Liver (tissue), 9 donors: ENCODE results near the gene SMYD3. TPM values are rescaled to one million over a fixed set of nuclear protein-coding genes. Genes with fewer than 3 reads are reported as not detected.

Source experiments
- DNase-seq: peaks from one replicate; pipeline ENCODE4 v3.0.0-alpha.2; 2017; ENCODE audit warnings: low spot score
- H3K27ac ChIP-seq, 2 donors: one replicate each; pipeline ENCODE4 v1.7.0; 2013; ENCODE audit warnings: inconsistent platforms in 2 of 2, low read length in 2 of 2, control low read depth in 1 of 2, low read depth in 1 of 2, mild to moderate bottlenecking in 1 of 2
- H3K27me3 ChIP-seq, 4 donors: one replicate each; pipeline versions ENCODE4 v1.6.1 to v1.7.0; 2013; ENCODE audit warnings: low read length in 3 of 4, inconsistent platforms in 1 of 4, mild to moderate bottlenecking in 1 of 4, moderate library complexity in 1 of 4; ENCODE audit not compliant: control insufficient read depth in 4 of 4, insufficient read depth in 4 of 4
- H3K36me3 ChIP-seq, 4 donors: one replicate each; pipeline versions ENCODE4 v1.6.1 to v1.7.0; 2013; ENCODE audit warnings: low read length in 3 of 4, mild to moderate bottlenecking in 3 of 4, low read depth in 1 of 4, moderate library complexity in 1 of 4; ENCODE audit not compliant: control insufficient read depth in 4 of 4, insufficient read depth in 3 of 4
- H3K4me1 ChIP-seq, 4 donors: one replicate each; pipeline versions ENCODE4 v1.6.1 to v1.7.0; 2013; ENCODE audit warnings: low read length in 3 of 4, mild to moderate bottlenecking in 3 of 4, moderate library complexity in 1 of 4; ENCODE audit not compliant: control insufficient read depth in 4 of 4, insufficient read depth in 4 of 4
- H3K4me3 ChIP-seq, 3 donors: one replicate each; pipeline versions ENCODE4 v1.6.1 to v1.7.0; 2013; ENCODE audit warnings: low read length in 3 of 3, control low read depth in 1 of 3, low read depth in 1 of 3, mild to moderate bottlenecking in 1 of 3
- H3K9ac ChIP-seq, 2 donors: one replicate each; pipeline ENCODE4 v1.7.0; 2013; ENCODE audit warnings: low read length in 2 of 2, mild to moderate bottlenecking in 2 of 2, moderate library complexity in 2 of 2, control low read depth in 1 of 2, low read depth in 1 of 2
- H3K9me3 ChIP-seq, 4 donors: one replicate each; pipeline versions ENCODE4 v1.6.1 to v1.7.0; 2013; ENCODE audit warnings: low read length in 3 of 4; ENCODE audit not compliant: control insufficient read depth in 4 of 4
- EGR1 ChIP-seq, 2 donors: IDR thresholded peaks; 2 replicates each; pipeline ENCODE4 v1.6.1; 2016 to 2018; ENCODE audit warnings: antibody characterized with exemption in 2 of 2, low read depth in 2 of 2
- FOXA1 ChIP-seq: IDR thresholded peaks from 2 replicates; pipeline ENCODE4 v1.6.1; 2016; ENCODE audit warnings: antibody characterized with exemption
- FOXA2 ChIP-seq: IDR thresholded peaks from 2 replicates; pipeline ENCODE4 v1.6.1; 2016; ENCODE audit warnings: antibody characterized with exemption
- GABPA ChIP-seq, 2 donors: IDR thresholded peaks in 1 of 2; conservative IDR thresholded peaks in 1 of 2; 2 replicates each; pipeline ENCODE4 v1.6.1; 2016; ENCODE audit warnings: antibody characterized with exemption in 2 of 2, mild to moderate bottlenecking in 1 of 2, moderate library complexity in 1 of 2
- HNF4A ChIP-seq, 2 donors: conservative IDR thresholded peaks; 2 replicates each; pipeline ENCODE4 v1.6.1; 2016; ENCODE audit warnings: antibody characterized with exemption in 2 of 2, mild to moderate bottlenecking in 2 of 2
- HNF4G ChIP-seq: IDR thresholded peaks from 2 replicates; pipeline ENCODE4 v1.6.1; 2016; ENCODE audit warnings: antibody characterized with exemption
- JUND ChIP-seq, 2 donors: IDR thresholded peaks; 2 replicates each; pipeline ENCODE4 v1.6.1; 2016; ENCODE audit warnings: antibody characterized with exemption in 2 of 2
- NR2F2 ChIP-seq: IDR thresholded peaks from 2 replicates; pipeline ENCODE4 v1.6.1; 2016; ENCODE audit warnings: antibody characterized with exemption
- RAD21 ChIP-seq, 2 donors: IDR thresholded peaks; 2 replicates each; pipeline ENCODE4 v1.6.1; 2016; ENCODE audit warnings: antibody characterized with exemption in 2 of 2, mild to moderate bottlenecking in 2 of 2
- RXRA ChIP-seq, 2 donors: IDR thresholded peaks; 2 replicates each; pipeline ENCODE4 v1.6.1; 2017 to 2018; ENCODE audit warnings: antibody characterized with exemption in 2 of 2, mild to moderate bottlenecking in 1 of 2
- SP1 ChIP-seq: IDR thresholded peaks from 2 replicates; pipeline ENCODE4 v1.6.1; 2018; ENCODE audit warnings: antibody characterized with exemption, mild to moderate bottlenecking
- TAF1 ChIP-seq: conservative IDR thresholded peaks from 2 replicates; pipeline ENCODE4 v1.6.1; 2016; ENCODE audit warnings: antibody characterized with exemption, mild to moderate bottlenecking
- YY1 ChIP-seq: IDR thresholded peaks from 2 replicates; pipeline ENCODE4 v1.6.1; 2016; ENCODE audit warnings: antibody characterized with exemption, mild to moderate bottlenecking
- WGBS: extraction: QIAGEN DNeasy Blood & Tissue Kit; methylation state at CpG from one replicate; pipeline ENCODE4 v1.1.7; 2013; 5-methylcytosine and 5-hydroxymethylcytosine counted together
- polyA plus RNA-seq, 2 donors: library from polyadenylated mRNA; stranded (reverse) in 1 of 2; unstranded in 1 of 2; fragments of 200-250 nt in 1 of 2; fragments of >200 nt in 1 of 2; fragmentation: Nextera tagmentation in 1 of 2; extraction: Ambion mirVana in 1 of 2; gene quantifications; one replicate each; pipeline versions ENCODE4 v1.2.1 to v1.2.3, GENCODE V29; 2013 to 2015
- total RNA-seq, 2 donors: library from RNA; depleted of rRNA; stranded (reverse); fragments of >200 nt; gene quantifications; one replicate each; pipeline ENCODE4 v1.2.3, GENCODE V29; 2014
- TF ChIP-seq, protein P1 (sequence below): IDR thresholded peaks from 2 replicates; pipeline ENCODE4 v1.6.1; 2016; ENCODE audit warnings: antibody characterized with exemption
- TF ChIP-seq, protein P2 (sequence below): fragments of 150-350 bp; IDR thresholded peaks from 2 replicates; pipeline ENCODE4 v1.5.1; 2017; ENCODE audit warnings: improper control_type of control experiment, low read depth, low read length; ENCODE audit not compliant: missing input control
- TF ChIP-seq, protein P3 (sequence below): IDR thresholded peaks from 2 replicates; pipeline ENCODE4 v1.6.1; 2016; ENCODE audit warnings: antibody characterized with exemption
- TF ChIP-seq, protein P4 (sequence below): IDR thresholded peaks from 2 replicates; pipeline ENCODE4 v1.6.1; 2016; ENCODE audit warnings: antibody characterized with exemption, mild to moderate bottlenecking
- TF ChIP-seq, protein P5 (sequence below): IDR thresholded peaks from 2 replicates; pipeline ENCODE4 v1.6.1; 2016; ENCODE audit warnings: antibody characterized with exemption
- donor health status: healthy.
- donor health status: healthy.
- donor health status: healthy.
- donor health status: healthy.
- donor health status: healthy.

The SMYD3 gene
- total and polyA plus RNA-seq, 4 donors = 3.1 to 9.1 (median 8.0) TPM

DNA sequence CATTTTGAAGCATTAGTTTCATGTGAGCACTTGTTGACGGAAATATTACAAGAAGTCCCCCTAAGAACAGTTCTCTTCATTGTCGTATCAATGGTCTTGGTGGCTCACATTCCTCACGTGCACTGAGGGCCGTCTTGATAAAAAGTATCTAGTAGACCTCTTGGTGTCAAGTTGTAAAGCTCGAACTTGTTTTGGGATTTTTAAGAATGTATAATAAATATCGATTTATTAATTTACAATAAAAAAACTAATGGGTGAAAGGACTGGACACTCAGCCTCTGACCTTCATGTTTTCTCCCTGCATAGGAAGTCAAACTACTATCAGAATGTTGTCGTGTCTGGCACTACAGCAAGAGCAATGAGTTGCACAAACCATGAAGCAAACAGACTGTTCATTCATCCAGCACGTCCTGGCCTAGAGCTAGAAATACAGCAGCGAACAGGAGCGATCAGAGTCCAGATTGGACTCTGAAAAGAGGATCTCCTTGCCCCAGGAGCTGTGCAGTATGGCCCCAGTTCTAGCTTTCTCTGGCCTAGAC lies 319.2 kb downstream of the SMYD3 start:
- DNase-seq = no peak
- TF ChIP-seq YY1 = no peak
- no peak for TF ChIP-seq EGR1 (IDR thresholded peaks at IDR 0.05; ENCODE audit: low read depth in 2 of 2)
- no peak for TF ChIP-seq FOXA2
- no peak for TF ChIP-seq RAD21 (IDR thresholded peaks at IDR 0.05)
- no peaks in the 10 kb centered on the region for H3K9me3 ChIP-seq
- WGBS = 86% methylated on average over 10 of the region's 10 CpGs
- no peaks in the 10 kb centered on the region for H3K27me3 ChIP-seq
- H3K4me3 ChIP-seq = no peak overlapping the region
- no peaks in the 10 kb centered on the region for H3K4me1 ChIP-seq
- H3K9ac ChIP-seq = no peak overlapping the region
- H3K36me3 ChIP-seq = no peaks in the 10 kb centered on the region
- H3K27ac ChIP-seq = no peak overlapping the region

DNA sequence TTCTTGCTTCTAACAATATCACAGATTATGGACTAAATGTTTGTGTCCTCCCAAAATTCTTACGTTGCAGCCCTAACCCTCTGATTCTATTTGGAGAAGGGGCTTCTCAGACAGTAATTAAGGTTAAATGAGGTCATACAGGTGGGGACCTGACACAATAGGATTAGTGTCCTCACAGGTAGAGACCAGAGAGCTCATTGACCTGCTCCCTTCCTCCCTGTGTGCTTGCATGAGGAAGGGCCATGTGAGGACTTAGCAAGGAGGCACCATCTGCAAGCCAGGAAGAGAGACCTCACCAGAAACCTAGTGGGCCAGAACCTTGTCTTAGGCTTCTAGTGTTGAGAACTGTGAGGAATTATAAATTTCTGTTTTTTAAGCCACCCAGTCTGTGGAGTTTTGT lies 322.6 kb downstream of the SMYD3 start:
- WGBS = 94% methylated on average over 1 of the region's 1 CpG
- Histone ChIP-seq H3K27me3 (no peaks in the 10 kb centered on the region), H3K27ac (no peak overlapping the region), H3K4me1 (no peaks in the 10 kb centered on the region), H3K9me3 (no peaks in the 10 kb centered on the region), H3K36me3 (no peaks in the 10 kb centered on the region), H3K4me3 (no peak overlapping the region), H3K9ac (no peak overlapping the region)
- no peak for DNase-seq
- no peak for TF ChIP-seq FOXA2
- no peak for TF ChIP-seq JUND (IDR thresholded peaks at IDR 0.05)
- no peak for TF ChIP-seq EGR1 (IDR thresholded peaks at IDR 0.05; ENCODE audit: low read depth in 2 of 2)
- TF ChIP-seq SP1 = no peak
- TF ChIP-seq, protein P1, sequence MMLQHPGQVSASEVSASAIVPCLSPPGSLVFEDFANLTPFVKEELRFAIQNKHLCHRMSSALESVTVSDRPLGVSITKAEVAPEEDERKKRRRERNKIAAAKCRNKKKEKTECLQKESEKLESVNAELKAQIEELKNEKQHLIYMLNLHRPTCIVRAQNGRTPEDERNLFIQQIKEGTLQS = no peak
- TF ChIP-seq, protein P2, sequence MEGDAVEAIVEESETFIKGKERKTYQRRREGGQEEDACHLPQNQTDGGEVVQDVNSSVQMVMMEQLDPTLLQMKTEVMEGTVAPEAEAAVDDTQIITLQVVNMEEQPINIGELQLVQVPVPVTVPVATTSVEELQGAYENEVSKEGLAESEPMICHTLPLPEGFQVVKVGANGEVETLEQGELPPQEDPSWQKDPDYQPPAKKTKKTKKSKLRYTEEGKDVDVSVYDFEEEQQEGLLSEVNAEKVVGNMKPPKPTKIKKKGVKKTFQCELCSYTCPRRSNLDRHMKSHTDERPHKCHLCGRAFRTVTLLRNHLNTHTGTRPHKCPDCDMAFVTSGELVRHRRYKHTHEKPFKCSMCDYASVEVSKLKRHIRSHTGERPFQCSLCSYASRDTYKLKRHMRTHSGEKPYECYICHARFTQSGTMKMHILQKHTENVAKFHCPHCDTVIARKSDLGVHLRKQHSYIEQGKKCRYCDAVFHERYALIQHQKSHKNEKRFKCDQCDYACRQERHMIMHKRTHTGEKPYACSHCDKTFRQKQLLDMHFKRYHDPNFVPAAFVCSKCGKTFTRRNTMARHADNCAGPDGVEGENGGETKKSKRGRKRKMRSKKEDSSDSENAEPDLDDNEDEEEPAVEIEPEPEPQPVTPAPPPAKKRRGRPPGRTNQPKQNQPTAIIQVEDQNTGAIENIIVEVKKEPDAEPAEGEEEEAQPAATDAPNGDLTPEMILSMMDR = no peak
- TF ChIP-seq HNF4A (conservative IDR thresholded peaks at IDR 0.05) = no peak
- no peak for TF ChIP-seq YY1
- no peak for TF ChIP-seq GABPA (IDR thresholded peaks at IDR 0.05 in 1 of 2, conservative IDR thresholded peaks at IDR 0.05 in 1 of 2)
- no peak for TF ChIP-seq RXRA (IDR thresholded peaks at IDR 0.05)
- no peak for TF ChIP-seq HNF4G
- TF ChIP-seq NR2F2 = no peak
- TF ChIP-seq, protein P3, sequence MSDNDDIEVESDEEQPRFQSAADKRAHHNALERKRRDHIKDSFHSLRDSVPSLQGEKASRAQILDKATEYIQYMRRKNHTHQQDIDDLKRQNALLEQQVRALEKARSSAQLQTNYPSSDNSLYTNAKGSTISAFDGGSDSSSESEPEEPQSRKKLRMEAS = no peak
- TF ChIP-seq TAF1 = no peak
- TF ChIP-seq, protein P4, sequence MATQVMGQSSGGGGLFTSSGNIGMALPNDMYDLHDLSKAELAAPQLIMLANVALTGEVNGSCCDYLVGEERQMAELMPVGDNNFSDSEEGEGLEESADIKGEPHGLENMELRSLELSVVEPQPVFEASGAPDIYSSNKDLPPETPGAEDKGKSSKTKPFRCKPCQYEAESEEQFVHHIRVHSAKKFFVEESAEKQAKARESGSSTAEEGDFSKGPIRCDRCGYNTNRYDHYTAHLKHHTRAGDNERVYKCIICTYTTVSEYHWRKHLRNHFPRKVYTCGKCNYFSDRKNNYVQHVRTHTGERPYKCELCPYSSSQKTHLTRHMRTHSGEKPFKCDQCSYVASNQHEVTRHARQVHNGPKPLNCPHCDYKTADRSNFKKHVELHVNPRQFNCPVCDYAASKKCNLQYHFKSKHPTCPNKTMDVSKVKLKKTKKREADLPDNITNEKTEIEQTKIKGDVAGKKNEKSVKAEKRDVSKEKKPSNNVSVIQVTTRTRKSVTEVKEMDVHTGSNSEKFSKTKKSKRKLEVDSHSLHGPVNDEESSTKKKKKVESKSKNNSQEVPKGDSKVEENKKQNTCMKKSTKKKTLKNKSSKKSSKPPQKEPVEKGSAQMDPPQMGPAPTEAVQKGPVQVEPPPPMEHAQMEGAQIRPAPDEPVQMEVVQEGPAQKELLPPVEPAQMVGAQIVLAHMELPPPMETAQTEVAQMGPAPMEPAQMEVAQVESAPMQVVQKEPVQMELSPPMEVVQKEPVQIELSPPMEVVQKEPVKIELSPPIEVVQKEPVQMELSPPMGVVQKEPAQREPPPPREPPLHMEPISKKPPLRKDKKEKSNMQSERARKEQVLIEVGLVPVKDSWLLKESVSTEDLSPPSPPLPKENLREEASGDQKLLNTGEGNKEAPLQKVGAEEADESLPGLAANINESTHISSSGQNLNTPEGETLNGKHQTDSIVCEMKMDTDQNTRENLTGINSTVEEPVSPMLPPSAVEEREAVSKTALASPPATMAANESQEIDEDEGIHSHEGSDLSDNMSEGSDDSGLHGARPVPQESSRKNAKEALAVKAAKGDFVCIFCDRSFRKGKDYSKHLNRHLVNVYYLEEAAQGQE = no peak
- TF ChIP-seq, protein P5, sequence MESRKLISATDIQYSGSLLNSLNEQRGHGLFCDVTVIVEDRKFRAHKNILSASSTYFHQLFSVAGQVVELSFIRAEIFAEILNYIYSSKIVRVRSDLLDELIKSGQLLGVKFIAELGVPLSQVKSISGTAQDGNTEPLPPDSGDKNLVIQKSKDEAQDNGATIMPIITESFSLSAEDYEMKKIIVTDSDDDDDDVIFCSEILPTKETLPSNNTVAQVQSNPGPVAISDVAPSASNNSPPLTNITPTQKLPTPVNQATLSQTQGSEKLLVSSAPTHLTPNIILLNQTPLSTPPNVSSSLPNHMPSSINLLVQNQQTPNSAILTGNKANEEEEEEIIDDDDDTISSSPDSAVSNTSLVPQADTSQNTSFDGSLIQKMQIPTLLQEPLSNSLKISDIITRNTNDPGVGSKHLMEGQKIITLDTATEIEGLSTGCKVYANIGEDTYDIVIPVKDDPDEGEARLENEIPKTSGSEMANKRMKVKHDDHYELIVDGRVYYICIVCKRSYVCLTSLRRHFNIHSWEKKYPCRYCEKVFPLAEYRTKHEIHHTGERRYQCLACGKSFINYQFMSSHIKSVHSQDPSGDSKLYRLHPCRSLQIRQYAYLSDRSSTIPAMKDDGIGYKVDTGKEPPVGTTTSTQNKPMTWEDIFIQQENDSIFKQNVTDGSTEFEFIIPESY = no peak
- no peak for TF ChIP-seq FOXA1
- no peak for TF ChIP-seq RAD21 (IDR thresholded peaks at IDR 0.05)
